AG04450 (cell line): ENCODE data around the gene CCNY. TPM values are rescaled to one million over a fixed set of nuclear protein-coding genes. Genes with fewer than 3 reads are reported as not detected.

Experiments
- CTCF ChIA-PET: fragments of 300-600, 350-600 bp; formaldehyde crosslinking; extraction: SDS; loops from one replicate; lab custom pipeline; 2022; ENCODE audit warnings: antibody characterized with exemption, inconsistent platforms; lab: Charles Lee
- POLR2A ChIA-PET: fragments of 350-600 bp; formaldehyde crosslinking; extraction: SDS; loops from one replicate; lab custom pipeline; 2021; ENCODE audit warnings: antibody characterized with exemption, inconsistent platforms; lab: Yijun Ruan, JAX
- DNase-seq: peaks from one replicate; pipeline ENCODE4 v3.0.0-alpha.2; 2011; ENCODE audit warnings: low read depth, low spot score
- H3K27ac ChIP-seq: one replicate; pipeline ENCODE4 v1.5.1; 2012; ENCODE audit warnings: low read depth, low read length, control low read depth
- H3K27me3 ChIP-seq: one replicate; pipeline ENCODE4 v1.6.0; 2012; ENCODE audit warnings: low read length; ENCODE audit not compliant: control insufficient read depth, insufficient read depth
- H3K4me3 ChIP-seq: 2 replicates; pipeline ENCODE4 v1.5.1; 2011; ENCODE audit warnings: mild to moderate bottlenecking, low read depth, low read length, control low read depth
- H3K9me3 ChIP-seq: 2 replicates; pipeline ENCODE4 v1.5.1; 2012; ENCODE audit warnings: low read length; ENCODE audit not compliant: control insufficient read depth, insufficient read depth
- CTCF ChIP-seq: IDR thresholded peaks from 2 replicates; pipeline ENCODE4 v1.5.1; 2011; ENCODE audit warnings: low read depth, low read length, control low read depth, inconsistent platforms
- polyA plus RNA-seq: library from polyadenylated mRNA; depleted of rRNA; stranded (reverse); fragments of >200 nt; gene quantifications from 2 replicates; pipeline ENCODE4 v1.2.3, GENCODE V29; 2011

The CCNY gene
- polyA plus RNA-seq, 1 experiment, result 90.2 TPM

GRCh38 chr10:35390843-35391152 lies 54.5 kb downstream of the CCNY start:
- Histone ChIP-seq H3K4me3 (no peak overlapping the region), H3K9me3 (peaks cover 12% of the 10 kb centered on the region; the same call in 1 of the 2 replicates), H3K27ac (no peak overlapping the region), H3K27me3 (no peaks in the 10 kb centered on the region)
- no peak for TF ChIP-seq CTCF
- ChIA-PET CTCF (no interaction called here), POLR2A (no interaction called here)
- DNase-seq, result no peak

- POLR2A ChIA-PET, result no interaction called here
- Histone ChIP-seq H3K27me3 (no peaks in the 10 kb centered on the region), H3K4me3 (no peak overlapping the region), H3K27ac (no peak overlapping the region), H3K9me3 (peaks cover 12% of the 10 kb centered on the region; the same call in 1 of the 2 replicates)
- no peak for TF ChIP-seq CTCF
- no peak for DNase-seq
- CTCF ChIA-PET, result no interaction called here
These were observed 55.0 kb downstream of the CCNY start for GRCh38 chr10:35391153-35391953.

- Histone ChIP-seq H3K4me3 (no peak overlapping the region), H3K9me3 (peaks cover 12% of the 10 kb centered on the region; the same call in 1 of the 2 replicates), H3K27me3 (no peaks in the 10 kb centered on the region), H3K27ac (no peak overlapping the region)
- ChIA-PET CTCF (no interaction called here), POLR2A (no interaction called here)
- TF ChIP-seq CTCF, result no peak
- no peak for DNase-seq
These were observed 55.6 kb downstream of the CCNY start for GRCh38 chr10:35391954-35392262.

- no peak for TF ChIP-seq CTCF
- no peak for DNase-seq
- Histone ChIP-seq H3K27ac (no peak overlapping the region), H3K4me3 (no peak overlapping the region), H3K9me3 (peaks cover 12% of the 10 kb centered on the region; the same call in 1 of the 2 replicates), H3K27me3 (no peaks in the 10 kb centered on the region)
- CTCF ChIA-PET, result no interaction called here
- POLR2A ChIA-PET, result no interaction called here
These were observed 56.3 kb downstream of the CCNY start for GRCh38 chr10:35392482-35393228.

- Histone ChIP-seq H3K9me3 (peaks cover 12% of the 10 kb centered on the region; the same call in 1 of the 2 replicates), H3K4me3 (no peak overlapping the region), H3K27ac (no peak overlapping the region), H3K27me3 (no peaks in the 10 kb centered on the region)
- ChIA-PET POLR2A (no interaction called here), CTCF (no interaction called here)
- DNase-seq, result no peak
- TF ChIP-seq CTCF, result no peak
These were observed 58.1 kb downstream of the CCNY start for GRCh38 chr10:35394411-35394851.
